ENCODE data around the gene RAB28.

DNA sequence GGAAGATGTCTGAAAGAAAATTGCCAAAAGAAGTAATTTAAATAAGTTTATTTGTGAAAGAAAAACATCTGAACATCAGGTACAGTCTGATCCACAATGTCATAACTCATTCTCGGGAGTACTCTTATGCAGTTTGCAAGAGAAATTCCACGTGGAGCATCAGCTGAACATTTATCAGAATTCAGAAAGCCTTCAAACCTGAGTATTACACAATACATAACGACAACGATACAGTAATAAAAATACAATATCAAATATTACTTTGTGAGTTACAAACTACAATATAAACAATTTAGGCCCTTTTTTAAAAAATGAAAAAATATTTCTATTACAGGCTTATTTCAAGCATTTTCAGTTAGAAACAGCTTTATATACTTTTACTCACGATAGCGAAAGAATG, 116.4 kb downstream of the RAB28 start:
- TF ChIP-seq, protein P1, sequence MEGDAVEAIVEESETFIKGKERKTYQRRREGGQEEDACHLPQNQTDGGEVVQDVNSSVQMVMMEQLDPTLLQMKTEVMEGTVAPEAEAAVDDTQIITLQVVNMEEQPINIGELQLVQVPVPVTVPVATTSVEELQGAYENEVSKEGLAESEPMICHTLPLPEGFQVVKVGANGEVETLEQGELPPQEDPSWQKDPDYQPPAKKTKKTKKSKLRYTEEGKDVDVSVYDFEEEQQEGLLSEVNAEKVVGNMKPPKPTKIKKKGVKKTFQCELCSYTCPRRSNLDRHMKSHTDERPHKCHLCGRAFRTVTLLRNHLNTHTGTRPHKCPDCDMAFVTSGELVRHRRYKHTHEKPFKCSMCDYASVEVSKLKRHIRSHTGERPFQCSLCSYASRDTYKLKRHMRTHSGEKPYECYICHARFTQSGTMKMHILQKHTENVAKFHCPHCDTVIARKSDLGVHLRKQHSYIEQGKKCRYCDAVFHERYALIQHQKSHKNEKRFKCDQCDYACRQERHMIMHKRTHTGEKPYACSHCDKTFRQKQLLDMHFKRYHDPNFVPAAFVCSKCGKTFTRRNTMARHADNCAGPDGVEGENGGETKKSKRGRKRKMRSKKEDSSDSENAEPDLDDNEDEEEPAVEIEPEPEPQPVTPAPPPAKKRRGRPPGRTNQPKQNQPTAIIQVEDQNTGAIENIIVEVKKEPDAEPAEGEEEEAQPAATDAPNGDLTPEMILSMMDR (conservative IDR thresholded peaks at IDR 0.05): no peak
- TF ChIP-seq ZFX (IDR thresholded peaks at IDR 0.05): no peak

Data from C4-2B (cell line).